GM23248 (cell line): ENCODE measurements around the gene KSR2.

ENCODE experiments used
- EZH2 ChIP-seq: fragments of 200-600 bp; sonication (generic); IDR thresholded peaks from 2 replicates; pipeline ENCODE4 v1.6.1; 2018; ENCODE audit warnings: antibody characterized with exemption, mild to moderate bottlenecking; ENCODE audit not compliant: insufficient read depth, poor library complexity, severe bottlenecking
- EZH2phosphoT487 ChIP-seq: fragments of 200-600 bp; sonication (generic); IDR thresholded peaks from 2 replicates; pipeline ENCODE4 v1.6.1; 2018; ENCODE audit warnings: antibody characterized with exemption, moderate library complexity, mild to moderate bottlenecking, low read depth; ENCODE audit not compliant: insufficient read depth

DNA sequence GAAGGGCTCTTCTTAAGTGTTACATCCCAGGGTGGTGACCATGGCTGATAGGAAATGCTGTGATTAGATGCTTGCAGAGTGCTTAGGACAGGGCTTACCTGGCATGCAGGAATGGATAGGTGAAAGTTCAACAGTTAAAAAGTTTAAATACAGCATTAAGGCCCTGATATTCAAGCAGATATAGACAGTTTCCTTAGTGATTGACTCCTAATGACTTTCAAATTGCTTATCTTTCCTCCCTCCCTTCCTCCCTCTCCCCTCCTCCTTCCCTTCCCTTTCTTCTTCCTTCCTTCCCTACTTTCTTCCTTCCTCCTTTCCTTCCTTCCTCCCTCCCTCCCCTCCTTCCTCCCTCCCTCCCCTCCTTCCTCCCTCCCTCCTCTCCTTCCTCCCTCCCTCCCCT lies 362.8 kb downstream of the KSR2 start:
- no peak for TF ChIP-seq EZH2
- TF ChIP-seq EZH2phosphoT487, result no peak
